ENCODE results near the gene RNF167. TPM values are rescaled to one million over a fixed set of nuclear protein-coding genes. Genes with fewer than 3 reads are reported as not detected.

RNF167 gene
- total and polyA plus RNA-seq, 2 experiments from 2014 or later: 19.8 to 36.6 TPM

DNA sequence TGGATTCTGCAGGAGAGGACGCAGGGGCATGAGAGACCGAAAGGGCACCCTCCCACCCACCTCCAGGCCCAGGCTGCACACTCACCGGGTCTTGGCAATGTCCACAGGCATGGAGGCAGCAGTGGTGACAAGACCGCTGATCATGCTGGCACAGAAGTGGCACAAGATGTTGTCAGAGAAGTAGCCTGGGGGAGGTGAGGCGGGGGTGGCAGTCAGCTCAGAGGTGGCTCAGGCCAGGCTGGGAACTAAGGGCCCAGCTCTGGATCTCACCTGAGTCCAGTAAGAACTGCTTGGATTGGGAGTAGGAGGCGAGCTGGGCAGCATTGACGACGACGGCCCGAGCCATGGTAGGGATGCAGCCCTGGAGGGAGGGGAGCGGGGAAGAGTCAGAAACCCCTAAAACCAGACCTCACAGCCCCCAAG lies 2.0 kb upstream of the RNF167 start:
- Histone ChIP-seq H3K4me3 (peak overlapping the region; percentile 94; the same call in 1 of the 2 replicates), H3K9me3 (ENCODE audit: low read depth) (no peaks in the 10 kb centered on the region), H3K36me3 (ENCODE audit: low read depth) (no peaks in the 10 kb centered on the region), H3K9me2 (ENCODE audit: insufficient read depth) (no peaks in the 10 kb centered on the region), H3K4me2 (ENCODE audit: unreplicated experiment) (no peak overlapping the region), H3K79me2 (ENCODE audit: insufficient read depth) (peaks cover 43% of the 10 kb centered on the region), H3K27ac (no peak overlapping the region), H2AFZ (no peak overlapping the region), H3K9ac (peak overlapping the region; percentile 94), H3K4me1 (ENCODE audit: insufficient read depth) (peaks cover 14% of the 10 kb centered on the region; the same call in 1 of the 2 replicates), H3K27me3 (replicated peaks; ENCODE audit: insufficient read depth) (no peaks in the 10 kb centered on the region), H3F3A (ENCODE audit: insufficient read depth) (peaks cover 23% of the 10 kb centered on the region), H4K20me1 (ENCODE audit: insufficient read depth) (no peaks in the 10 kb centered on the region)
- TF ChIP-seq EZH2phosphoT487 (IDR thresholded peaks at IDR 0.05; ENCODE audit: insufficient read depth, low read depth) (no peak), EZH2 (IDR thresholded peaks at IDR 0.05; ENCODE audit: insufficient read depth, poor library complexity, severe bottlenecking) (no peak)
- in situ Hi-C loops (cut with MboI): no loop called here
- WGBS, 2 experiments (ENCODE audit: low coverage in 1 of 2, low lambda C conversion rate in 2 of 2, missing lambda C conversion rate in 2 of 2): 80 to 81% methylated on average over 11 of the region's 11 CpGs
- DNase-seq: no peak

DNA sequence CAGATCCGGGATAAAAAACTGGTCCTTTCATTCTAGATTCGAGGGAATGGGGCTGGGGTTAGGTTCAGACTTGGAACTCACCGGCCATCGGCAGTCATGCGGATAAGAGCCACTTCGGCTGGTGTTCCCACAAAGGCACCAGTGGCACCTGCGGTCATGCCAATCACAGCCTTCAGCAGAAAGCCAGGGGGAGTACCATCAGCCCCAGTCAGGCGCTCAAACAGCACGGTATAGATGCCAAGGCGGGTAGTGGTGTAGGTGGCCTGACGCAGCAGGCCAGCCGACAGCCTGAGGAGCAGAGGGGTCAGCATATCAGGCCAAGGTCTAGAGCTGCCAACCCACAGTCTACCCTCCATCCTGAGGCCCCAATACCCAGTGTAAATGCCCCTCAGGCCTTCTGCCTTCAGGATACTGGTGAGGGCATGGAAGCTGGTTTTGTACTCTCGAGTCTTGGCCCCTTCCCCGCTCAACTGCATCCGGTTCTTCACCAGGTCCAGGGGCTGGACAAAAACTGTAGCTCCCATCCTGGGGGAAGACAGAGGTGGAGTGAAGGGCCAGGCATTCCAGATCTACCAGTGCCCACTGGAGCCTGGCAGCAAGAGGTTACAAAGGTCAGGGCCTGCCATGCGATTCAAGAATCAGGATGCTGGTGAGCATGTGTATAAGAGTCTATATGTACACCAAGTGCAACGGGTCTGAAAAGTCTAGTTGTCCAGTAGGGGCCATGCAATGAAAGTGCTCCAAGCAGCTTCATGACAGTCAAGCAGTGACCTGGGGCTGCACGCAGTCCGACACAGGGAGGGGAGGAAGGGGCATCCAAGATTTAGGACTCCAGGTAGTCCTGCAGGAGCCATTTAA lies 1.2 kb upstream of the RNF167 start:
- no peaks in the 10 kb centered on the region for H3K9me2 ChIP-seq (ENCODE audit: insufficient read depth)
- H3K27ac ChIP-seq: peak overlapping the region; percentile 80
- H3K36me3 ChIP-seq (ENCODE audit: low read depth): no peaks in the 10 kb centered on the region
- in situ Hi-C loops (cut with MboI): no loop called here
- H2AFZ ChIP-seq: peak overlapping the region; percentile 81
- peak overlapping the region; percentile 94 for H3K4me3 ChIP-seq
- no peaks in the 10 kb centered on the region for H4K20me1 ChIP-seq (ENCODE audit: insufficient read depth)
- peaks cover 14% of the 10 kb centered on the region; the same call in 1 of the 2 replicates for H3K4me1 ChIP-seq (ENCODE audit: insufficient read depth)
- TF ChIP-seq EZH2phosphoT487 (IDR thresholded peaks at IDR 0.05; ENCODE audit: insufficient read depth, low read depth) (no peak), EZH2 (IDR thresholded peaks at IDR 0.05; ENCODE audit: insufficient read depth, poor library complexity, severe bottlenecking) (no peak)
- 46 to 48% methylated on average over 19 of the region's 19 CpGs for WGBS, 2 experiments (ENCODE audit: low coverage in 1 of 2, low lambda C conversion rate in 2 of 2, missing lambda C conversion rate in 2 of 2)
- peaks cover 51% of the 10 kb centered on the region for H3K79me2 ChIP-seq (ENCODE audit: insufficient read depth)
- H3K27me3 ChIP-seq (replicated peaks; ENCODE audit: insufficient read depth): no peaks in the 10 kb centered on the region
- peaks cover 31% of the 10 kb centered on the region for H3F3A ChIP-seq (ENCODE audit: insufficient read depth)
- H3K4me2 ChIP-seq (ENCODE audit: unreplicated experiment): peak overlapping the region; percentile 92
- H3K9ac ChIP-seq: peak overlapping the region; percentile 94
- H3K9me3 ChIP-seq (ENCODE audit: low read depth): no peaks in the 10 kb centered on the region
- no peak for DNase-seq

DNA sequence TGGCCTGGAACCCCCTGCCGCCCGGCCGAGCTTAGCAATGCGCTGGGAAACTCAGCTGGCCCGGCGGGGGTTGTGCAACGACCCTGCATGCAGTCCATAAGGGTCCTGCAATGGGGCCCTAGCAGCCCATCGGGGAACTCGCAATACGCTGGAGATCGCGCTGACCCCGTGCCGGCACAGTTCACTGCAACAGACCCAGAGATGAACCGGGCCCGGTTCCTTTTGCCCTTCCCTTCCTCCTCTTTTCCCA lies 597 bp upstream of the RNF167 start:
- Histone ChIP-seq H3K27ac (peak overlapping the region; percentile 80), H2AFZ (peak overlapping the region; percentile 81), H3K4me1 (ENCODE audit: insufficient read depth) (peaks cover 17% of the 10 kb centered on the region), H3K27me3 (replicated peaks; ENCODE audit: insufficient read depth) (no peaks in the 10 kb centered on the region), H3K9ac (peak overlapping the region; percentile 94), H3K9me2 (ENCODE audit: insufficient read depth) (no peaks in the 10 kb centered on the region), H4K20me1 (ENCODE audit: insufficient read depth) (0 out of 2 replicates have a peak, but pooled peaks cover 1% of the 10 kb centered on the region), H3K4me2 (ENCODE audit: unreplicated experiment) (peak overlapping the region; percentile 92), H3K36me3 (ENCODE audit: low read depth) (no peaks in the 10 kb centered on the region), H3K4me3 (peak overlapping the region; percentile 94), H3K79me2 (ENCODE audit: insufficient read depth) (peaks cover 57% of the 10 kb centered on the region), H3K9me3 (ENCODE audit: low read depth) (no peaks in the 10 kb centered on the region), H3F3A (ENCODE audit: insufficient read depth) (peaks cover 36% of the 10 kb centered on the region)
- 1 to 3% methylated on average over 15 to 16 of the region's 16 CpGs for WGBS, 2 experiments (ENCODE audit: low coverage in 1 of 2, low lambda C conversion rate in 2 of 2, missing lambda C conversion rate in 2 of 2)
- in situ Hi-C loops (cut with MboI): no loop called here
- no peak for TF ChIP-seq EZH2 (IDR thresholded peaks at IDR 0.05; ENCODE audit: insufficient read depth, poor library complexity, severe bottlenecking)
- no peak for TF ChIP-seq EZH2phosphoT487 (IDR thresholded peaks at IDR 0.05; ENCODE audit: insufficient read depth, low read depth)
- DNase-seq: peak; percentile 55

DNA sequence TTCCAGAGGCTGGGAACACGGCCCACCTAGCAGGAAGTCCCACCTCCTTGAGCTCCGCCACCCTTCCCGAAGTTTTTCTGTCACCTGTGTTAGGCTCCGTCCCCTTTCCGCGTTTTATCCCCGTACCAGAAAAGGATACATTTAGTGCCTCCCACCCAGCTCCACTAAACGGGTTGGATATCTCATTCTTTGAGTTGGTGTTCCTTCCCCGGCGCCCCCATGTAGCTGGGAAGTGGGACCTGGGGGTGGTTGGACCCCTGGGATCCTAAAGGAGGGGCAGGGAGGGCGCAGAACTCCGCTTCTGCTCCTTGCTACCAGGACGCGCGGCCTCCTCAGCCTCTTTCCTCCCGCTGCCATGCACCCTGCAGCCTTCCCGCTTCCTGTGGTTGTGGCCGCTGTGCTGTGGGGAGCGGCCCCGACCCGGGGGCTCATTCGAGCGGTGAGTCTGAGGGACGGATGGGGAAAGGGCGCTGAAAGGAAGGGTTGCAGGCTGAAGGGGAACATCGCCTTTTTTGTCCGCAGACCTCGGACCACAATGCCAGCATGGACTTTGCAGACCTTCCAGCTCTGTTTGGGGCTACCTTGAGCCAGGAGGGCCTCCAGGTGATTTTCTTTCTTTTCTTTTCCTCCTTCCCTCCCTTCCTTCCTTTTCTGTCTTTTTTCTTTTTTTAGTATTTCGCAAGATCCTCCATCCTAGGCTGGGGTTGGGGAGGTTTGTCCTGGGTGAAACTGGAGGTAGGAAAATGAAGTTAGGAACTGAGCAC lies 669 bp downstream of the RNF167 start:
- Histone ChIP-seq H2AFZ (peak overlapping the region; percentile 81), H3F3A (ENCODE audit: insufficient read depth) (peaks cover 47% of the 10 kb centered on the region), H3K9ac (peak overlapping the region; percentile 94), H3K9me2 (ENCODE audit: insufficient read depth) (no peaks in the 10 kb centered on the region), H3K27ac (peak overlapping the region; percentile 80), H3K79me2 (ENCODE audit: insufficient read depth) (peaks cover 70% of the 10 kb centered on the region), H3K4me1 (ENCODE audit: insufficient read depth) (peaks cover 28% of the 10 kb centered on the region), H4K20me1 (ENCODE audit: insufficient read depth) (peaks cover 6% of the 10 kb centered on the region; the same call in 1 of the 2 replicates), H3K36me3 (ENCODE audit: low read depth) (peaks cover 3% of the 10 kb centered on the region; the same call in 1 of the 2 replicates), H3K9me3 (ENCODE audit: low read depth) (no peaks in the 10 kb centered on the region), H3K27me3 (replicated peaks; ENCODE audit: insufficient read depth) (no peaks in the 10 kb centered on the region), H3K4me2 (ENCODE audit: unreplicated experiment) (peak overlapping the region; percentile 93), H3K4me3 (peak overlapping the region; percentile 94)
- TF ChIP-seq EZH2 (IDR thresholded peaks at IDR 0.05; ENCODE audit: insufficient read depth, poor library complexity, severe bottlenecking): no peak
- TF ChIP-seq EZH2phosphoT487 (IDR thresholded peaks at IDR 0.05; ENCODE audit: insufficient read depth, low read depth): no peak
- 1 to 2% methylated on average over 27 to 29 of the region's 29 CpGs for WGBS, 2 experiments (ENCODE audit: low coverage in 1 of 2, low lambda C conversion rate in 2 of 2, missing lambda C conversion rate in 2 of 2)
- in situ Hi-C loops (cut with MboI): no loop called here
- DNase-seq: peak; percentile 91
